ENCODE results near the gene CNN2.

The CNN2 gene

DNA sequence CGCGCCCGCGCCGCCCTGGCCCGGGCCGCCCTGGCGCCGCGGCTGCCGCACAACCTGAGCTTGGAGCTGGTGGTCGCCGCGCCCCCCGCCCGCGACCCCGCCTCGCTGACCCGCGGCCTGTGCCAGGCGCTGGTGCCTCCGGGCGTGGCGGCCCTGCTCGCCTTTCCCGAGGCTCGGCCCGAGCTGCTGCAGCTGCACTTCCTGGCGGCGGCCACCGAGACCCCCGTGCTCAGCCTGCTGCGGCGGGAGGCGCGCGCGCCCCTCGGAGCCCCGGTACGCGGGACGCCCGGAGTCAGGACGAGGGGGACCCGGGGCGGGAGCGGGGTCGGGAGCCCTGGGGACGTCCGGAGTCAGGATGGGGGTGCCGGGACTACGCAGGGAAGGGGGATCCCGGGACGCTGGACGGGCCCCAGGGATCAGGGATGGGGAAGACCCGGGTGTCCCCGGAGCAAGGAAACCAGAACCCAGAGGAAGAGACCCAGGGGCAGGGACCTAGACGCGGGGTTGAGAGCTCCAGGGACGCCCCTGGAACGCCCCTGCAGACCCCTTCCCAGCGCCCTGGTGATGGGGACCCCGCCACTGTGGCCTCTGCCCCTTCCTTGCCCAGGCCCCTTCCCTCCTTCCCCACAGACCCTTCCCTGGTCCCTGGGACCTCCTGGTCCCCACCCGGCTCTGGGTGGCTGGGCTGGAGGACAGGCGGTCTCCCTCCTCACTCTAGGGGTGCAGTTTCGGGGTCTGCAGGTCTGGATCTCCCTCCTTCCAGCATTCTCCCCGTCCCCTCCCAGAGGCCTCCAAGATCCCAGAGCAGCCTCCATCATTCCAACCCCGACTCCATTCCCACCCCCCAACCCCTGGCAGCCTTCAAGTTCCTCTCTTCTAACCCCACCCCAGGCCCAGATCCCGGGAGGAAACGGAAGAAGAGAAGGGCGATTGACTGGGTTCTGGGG is 25.5 kb upstream of the CNN2 start:
- POLR2A ChIA-PET, result interaction anchor here (0.8 kb wide), 1 partner anchor 13 kb away, joined by 3 read pairs; no protein-coding TSS in a partner anchor
- TF ChIP-seq SP1 (IDR thresholded peaks at IDR 0.05) (no peak), NFRKB (IDR thresholded peaks at IDR 0.05) (no peak), FOXA1 (IDR thresholded peaks at IDR 0.05) (no peak), ARNT (IDR thresholded peaks at IDR 0.05) (no peak), CTBP1 (IDR thresholded peaks at IDR 0.05; ENCODE audit: borderline replicate concordance) (no peak), FOXK2 (IDR thresholded peaks at IDR 0.05) (no peak), FOXM1 (IDR thresholded peaks at IDR 0.05; ENCODE audit: borderline replicate concordance) (no peak), BHLHE40 (IDR thresholded peaks at IDR 0.05; ENCODE audit: borderline replicate concordance) (no peak), TARDBP (IDR thresholded peaks at IDR 0.05) (no peak), HDGF (IDR thresholded peaks at IDR 0.05; ENCODE audit: borderline replicate concordance) (no peak), ELF4 (IDR thresholded peaks at IDR 0.05) (no peak), ZNF384 (IDR thresholded peaks at IDR 0.05) (no peak), L3MBTL2 (conservative IDR thresholded peaks at IDR 0.05) (no peak), LEF1 (IDR thresholded peaks at IDR 0.05; ENCODE audit: borderline replicate concordance) (no peak)
- TF ChIP-seq, protein P1, sequence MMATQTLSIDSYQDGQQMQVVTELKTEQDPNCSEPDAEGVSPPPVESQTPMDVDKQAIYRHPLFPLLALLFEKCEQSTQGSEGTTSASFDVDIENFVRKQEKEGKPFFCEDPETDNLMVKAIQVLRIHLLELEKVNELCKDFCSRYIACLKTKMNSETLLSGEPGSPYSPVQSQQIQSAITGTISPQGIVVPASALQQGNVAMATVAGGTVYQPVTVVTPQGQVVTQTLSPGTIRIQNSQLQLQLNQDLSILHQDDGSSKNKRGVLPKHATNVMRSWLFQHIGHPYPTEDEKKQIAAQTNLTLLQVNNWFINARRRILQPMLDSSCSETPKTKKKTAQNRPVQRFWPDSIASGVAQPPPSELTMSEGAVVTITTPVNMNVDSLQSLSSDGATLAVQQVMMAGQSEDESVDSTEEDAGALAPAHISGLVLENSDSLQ (IDR thresholded peaks at IDR 0.05), result no peak
- CTCF ChIA-PET, result interaction anchor here (0.6 to 1.1 kb wide), 3 partner anchors 9 to 211 kb away, joined by 3 to 5 read pairs (median 5); no protein-coding TSS in a partner anchor
- DNase-seq (ENCODE audit: extremely low spot score), result no peak

DNA sequence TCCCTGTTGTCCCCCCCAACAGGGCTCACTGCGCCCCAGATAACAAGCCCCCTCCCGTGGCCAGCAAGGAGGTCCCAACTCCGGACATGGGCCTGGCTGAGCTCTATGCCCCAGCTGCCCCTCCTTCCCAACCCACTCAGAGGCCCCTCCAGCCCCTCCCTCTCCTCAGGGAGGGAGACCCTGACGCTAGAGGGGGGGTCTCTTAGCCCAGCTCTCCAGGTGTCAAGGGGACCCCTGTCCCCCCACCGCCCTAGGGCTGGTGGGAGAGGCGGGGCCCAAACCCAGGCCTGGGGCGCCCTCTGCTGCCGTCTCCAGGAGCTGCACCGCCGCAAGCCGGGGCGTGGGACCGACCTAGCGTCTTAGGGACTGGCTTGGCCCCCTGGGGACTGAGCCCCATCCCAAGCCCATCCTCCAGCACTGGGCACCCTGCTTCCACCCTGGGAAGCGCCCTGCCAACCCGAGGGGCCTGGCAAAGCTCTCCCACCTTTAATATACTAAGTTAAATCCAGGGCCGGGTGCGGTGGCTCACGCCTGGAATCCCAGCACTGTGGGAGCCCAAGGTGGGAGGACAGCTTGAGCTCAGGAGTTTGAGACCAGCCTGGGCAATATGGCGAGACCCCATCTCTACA is 24.8 kb upstream of the CNN2 start:
- ChIA-PET POLR2A (interaction anchor here (0.8 kb wide), 1 partner anchor 14 kb away, joined by 3 read pairs; no protein-coding TSS in a partner anchor), CTCF (interaction anchor here (0.6 to 1.1 kb wide), 2 partner anchors 9 to 212 kb away, joined by 3 to 5 read pairs; no protein-coding TSS in a partner anchor)
- TF ChIP-seq, protein P1 (IDR thresholded peaks at IDR 0.05), result no peak
- TF ChIP-seq L3MBTL2 (conservative IDR thresholded peaks at IDR 0.05), result no peak
- peak; percentile 65 for DNase-seq (ENCODE audit: extremely low spot score)

DNA sequence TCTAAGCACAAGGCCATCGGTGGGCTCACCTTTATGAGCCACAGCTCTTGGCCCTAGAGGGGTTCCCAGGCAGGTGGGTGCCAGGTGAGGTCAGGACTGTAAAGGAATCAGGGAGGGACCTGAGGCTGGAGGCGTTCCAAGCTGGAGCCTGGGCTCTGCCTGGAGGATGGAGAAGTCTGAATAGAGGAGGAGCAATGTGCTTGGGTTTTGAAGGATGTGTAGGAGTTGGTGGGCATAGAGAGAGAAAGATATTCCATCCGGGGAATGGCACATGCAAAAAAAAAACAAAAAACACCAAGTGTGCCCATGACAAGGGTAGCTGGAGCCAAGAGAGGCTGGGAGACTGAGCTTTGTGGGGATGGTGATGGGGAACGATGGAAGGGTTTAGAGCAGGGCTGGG is 23.8 kb upstream of the CNN2 start:
- POLR2A ChIA-PET, result no interaction called here
- TF ChIP-seq SP1 (IDR thresholded peaks at IDR 0.05) (no peak), ARNT (IDR thresholded peaks at IDR 0.05) (no peak), L3MBTL2 (conservative IDR thresholded peaks at IDR 0.05) (no peak), ZNF384 (IDR thresholded peaks at IDR 0.05) (no peak), FOXA1 (IDR thresholded peaks at IDR 0.05) (no peak), TARDBP (IDR thresholded peaks at IDR 0.05) (no peak), FOXK2 (IDR thresholded peaks at IDR 0.05) (no peak), HDGF (IDR thresholded peaks at IDR 0.05; ENCODE audit: borderline replicate concordance) (no peak), CTBP1 (IDR thresholded peaks at IDR 0.05; ENCODE audit: borderline replicate concordance) (no peak), FOXM1 (IDR thresholded peaks at IDR 0.05; ENCODE audit: borderline replicate concordance) (no peak), ELF4 (IDR thresholded peaks at IDR 0.05) (no peak), SUZ12 (IDR thresholded peaks at IDR 0.05) (no peak), BHLHE40 (IDR thresholded peaks at IDR 0.05; ENCODE audit: borderline replicate concordance) (no peak), NFRKB (IDR thresholded peaks at IDR 0.05) (no peak), LEF1 (IDR thresholded peaks at IDR 0.05; ENCODE audit: borderline replicate concordance) (no peak)
- TF ChIP-seq, protein P1 (IDR thresholded peaks at IDR 0.05), result no peak
- CTCF ChIA-PET, result no interaction called here
- DNase-seq (ENCODE audit: extremely low spot score), result no peak

DNA sequence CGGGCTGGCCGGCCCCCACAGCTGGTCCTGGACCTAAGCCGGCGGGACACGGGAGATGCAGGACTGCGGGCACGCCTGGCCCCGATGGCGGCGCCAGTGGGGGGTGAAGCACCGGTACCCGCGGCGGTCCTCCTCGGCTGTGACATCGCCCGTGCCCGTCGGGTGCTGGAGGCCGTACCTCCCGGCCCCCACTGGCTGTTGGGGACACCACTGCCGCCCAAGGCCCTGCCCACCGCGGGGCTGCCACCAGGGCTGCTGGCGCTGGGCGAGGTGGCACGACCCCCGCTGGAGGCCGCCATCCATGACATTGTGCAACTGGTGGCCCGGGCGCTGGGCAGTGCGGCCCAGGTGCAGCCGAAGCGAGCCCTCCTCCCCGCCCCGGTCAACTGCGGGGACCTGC is 23.1 kb upstream of the CNN2 start:
- CTCF ChIA-PET, result no interaction called here

More for the DNA sequence above, 23.1 kb upstream of the CNN2 start:
- TF ChIP-seq FOXM1 (IDR thresholded peaks at IDR 0.05; ENCODE audit: borderline replicate concordance) (no peak), ELF4 (IDR thresholded peaks at IDR 0.05) (no peak), SUZ12 (IDR thresholded peaks at IDR 0.05) (no peak), ZNF384 (IDR thresholded peaks at IDR 0.05) (no peak), CTBP1 (IDR thresholded peaks at IDR 0.05; ENCODE audit: borderline replicate concordance) (no peak), L3MBTL2 (conservative IDR thresholded peaks at IDR 0.05) (no peak), FOXA1 (IDR thresholded peaks at IDR 0.05) (no peak), HDGF (IDR thresholded peaks at IDR 0.05; ENCODE audit: borderline replicate concordance) (no peak), TARDBP (IDR thresholded peaks at IDR 0.05) (no peak), ARNT (IDR thresholded peaks at IDR 0.05) (no peak), BHLHE40 (IDR thresholded peaks at IDR 0.05; ENCODE audit: borderline replicate concordance) (no peak), FOXK2 (IDR thresholded peaks at IDR 0.05) (no peak), LEF1 (IDR thresholded peaks at IDR 0.05; ENCODE audit: borderline replicate concordance) (no peak), SP1 (IDR thresholded peaks at IDR 0.05) (no peak), NFRKB (IDR thresholded peaks at IDR 0.05) (no peak)
- TF ChIP-seq, protein P1 (IDR thresholded peaks at IDR 0.05), result no peak
- DNase-seq (ENCODE audit: extremely low spot score), result no peak
- POLR2A ChIA-PET, result interaction anchor here (1.0 kb wide), 1 partner anchor 18 kb away, joined by 3 read pairs; the partner anchor contains the start of gene RNU6-2
